GM18520 (cell line): Measurements from ENCODE around the gene MOGAT3.
"Not testable (repeated sequence)": the region's sequence is repeated elsewhere in the genome, so short reads cannot be mapped to it uniquely, and the experiment has no call there.

ENCODE experiments used
- ATAC-seq: cut with Tn5 transposase; IDR thresholded peaks from one replicate; pipeline ENCODE4 v1.9.1; 2021; ENCODE audit not compliant: unreplicated experiment

Gene MOGAT3

DNA sequence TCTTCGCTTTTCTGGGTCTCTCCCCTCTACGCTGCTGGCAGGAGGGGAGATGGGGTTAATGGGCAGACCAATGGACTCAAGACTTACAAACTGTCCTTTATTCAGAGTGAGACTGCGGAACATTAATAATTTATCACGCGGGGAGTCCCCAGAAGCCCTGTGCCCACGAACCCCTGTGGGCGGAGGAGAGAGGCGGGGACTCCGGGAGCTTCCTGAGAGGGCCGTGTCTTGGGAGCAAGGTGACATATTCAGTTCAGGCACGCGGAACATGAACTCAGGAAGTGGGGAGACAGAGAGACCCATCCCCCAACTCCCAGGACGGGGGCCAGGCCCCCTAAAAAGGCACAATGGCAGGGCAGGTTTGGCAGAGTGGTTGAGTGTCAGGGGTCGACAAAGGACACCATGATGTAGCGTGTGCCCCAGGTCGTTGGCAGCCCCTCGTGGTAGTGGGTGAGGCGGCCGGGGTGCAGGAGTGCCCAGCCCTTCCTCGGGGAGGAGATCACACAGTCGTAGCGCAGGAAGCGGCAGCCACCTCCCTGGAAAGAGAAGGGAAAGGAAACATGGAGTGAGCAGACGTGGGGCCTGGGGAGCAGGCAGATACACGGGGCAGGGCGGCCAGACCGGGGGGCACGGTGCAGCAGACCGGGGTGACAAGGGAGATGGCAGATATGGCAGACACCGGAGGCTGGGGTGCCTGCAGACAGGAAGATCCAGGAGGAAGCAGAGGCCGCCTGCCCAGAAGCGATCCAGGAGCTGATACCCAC is 5.2 kb upstream of the MOGAT3 start:
- no peak for ATAC-seq

DNA sequence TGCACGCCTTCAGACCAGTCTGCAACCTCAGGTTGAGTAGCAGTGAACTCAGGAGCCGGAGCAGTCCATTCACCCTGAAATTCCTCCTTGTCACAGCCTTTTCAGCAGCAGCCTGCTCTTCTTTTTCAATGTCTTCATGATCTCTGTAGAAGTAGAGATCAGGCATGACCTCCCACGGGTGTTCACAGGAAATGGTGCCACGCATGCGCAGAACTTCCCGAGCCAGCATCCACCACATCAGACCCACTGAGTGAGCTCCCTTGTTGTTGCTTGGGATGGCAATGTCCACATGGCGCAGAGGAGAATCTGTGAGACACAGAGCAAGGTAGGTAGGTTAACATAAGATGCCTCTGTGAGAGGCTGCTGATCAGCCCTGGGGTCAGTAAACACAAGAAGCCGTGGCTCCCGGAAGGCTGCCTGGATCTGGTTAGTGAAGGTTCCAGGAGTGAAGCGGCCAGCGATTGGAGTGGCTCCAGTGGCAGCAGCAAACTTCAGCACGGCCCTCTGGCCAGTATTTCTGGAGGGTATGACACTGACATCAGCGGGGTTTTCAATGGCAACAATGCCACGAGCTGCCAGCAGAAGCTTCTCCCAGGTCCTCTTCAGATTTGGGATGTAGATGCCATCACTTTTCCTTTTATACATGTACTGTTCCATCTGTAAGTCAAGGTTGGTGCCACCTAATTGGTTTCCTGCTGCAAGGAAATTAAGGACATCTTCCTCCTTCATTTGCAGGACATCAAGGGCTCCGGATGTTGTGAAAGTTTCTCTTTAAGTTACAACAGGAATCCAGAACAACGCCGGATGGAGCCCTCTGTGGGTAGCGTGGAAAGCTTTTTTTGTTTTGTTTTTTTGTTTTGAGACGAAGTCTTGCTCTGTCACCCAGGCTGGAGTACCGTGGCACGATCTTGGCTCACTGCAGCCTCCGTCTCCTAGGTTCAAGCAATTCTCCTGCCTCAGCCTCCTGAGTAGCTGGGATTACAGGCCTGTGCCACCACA is 3.2 kb upstream of the MOGAT3 start:
- ATAC-seq = not testable (repeated sequence)

DNA sequence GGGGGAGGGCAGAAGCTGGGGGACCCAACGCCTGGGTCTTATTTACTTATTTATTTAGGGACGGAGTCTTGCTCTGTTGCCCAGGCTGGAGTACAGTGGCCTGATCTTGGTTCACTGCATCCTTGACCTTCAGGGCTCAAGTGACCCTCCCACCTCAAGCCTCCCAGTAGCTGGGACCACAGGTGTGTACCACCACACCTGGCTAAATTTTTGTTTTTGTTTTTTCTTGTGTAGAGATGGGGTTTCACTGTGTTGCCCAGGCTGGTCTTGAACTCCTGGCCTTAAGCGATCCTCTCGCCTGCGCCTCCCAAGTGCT is 1.7 kb upstream of the MOGAT3 start:
- ATAC-seq = no peak

DNA sequence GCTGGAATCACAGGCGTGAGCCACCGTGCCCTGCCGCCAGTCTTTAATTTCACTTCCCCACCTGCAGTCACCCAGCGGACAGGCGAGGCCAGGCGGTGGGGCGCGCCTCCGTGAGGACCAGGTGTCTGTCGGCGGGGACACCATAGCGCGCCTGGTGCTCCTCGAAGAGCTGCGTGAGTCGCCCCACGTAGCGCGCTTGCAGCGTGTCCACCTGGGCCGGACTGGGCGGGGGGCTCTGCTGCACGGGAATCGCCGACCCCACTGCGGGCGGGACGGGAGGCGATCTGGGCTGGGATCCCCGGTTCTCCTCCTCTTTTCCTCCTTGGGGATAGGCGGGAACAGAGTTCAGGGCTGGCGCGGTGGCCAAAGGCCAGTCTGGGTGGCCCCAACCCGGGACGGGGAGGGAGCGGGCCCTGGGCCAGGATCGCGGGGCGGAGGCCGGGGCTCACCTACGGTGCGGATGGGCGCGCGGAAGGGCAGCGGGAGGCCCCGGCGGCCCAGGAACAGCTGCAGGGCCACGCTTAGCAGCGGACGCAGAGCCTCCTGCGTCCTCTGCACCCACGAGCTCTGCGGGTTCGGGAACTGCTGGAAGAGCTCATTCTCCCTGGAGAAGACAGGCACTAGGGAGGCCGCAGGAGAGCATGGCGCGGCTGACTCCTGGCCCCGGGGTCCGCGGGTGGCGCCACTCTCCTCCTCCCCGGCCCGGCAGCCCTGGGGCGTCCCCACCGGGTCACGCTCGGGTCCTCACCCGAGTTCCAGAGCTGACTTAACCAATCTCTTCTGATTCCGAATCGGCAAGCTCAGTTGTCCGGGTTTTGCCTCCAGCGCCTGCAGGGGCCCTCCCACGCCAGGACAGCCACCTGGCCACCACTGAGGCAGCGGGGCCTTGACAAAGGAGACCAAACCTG is 1.1 kb upstream of the MOGAT3 start:
- no peak for ATAC-seq

GRCh38 chr7:101200504-101200861 is 353 bp downstream of the MOGAT3 start:
- no peak for ATAC-seq

DNA sequence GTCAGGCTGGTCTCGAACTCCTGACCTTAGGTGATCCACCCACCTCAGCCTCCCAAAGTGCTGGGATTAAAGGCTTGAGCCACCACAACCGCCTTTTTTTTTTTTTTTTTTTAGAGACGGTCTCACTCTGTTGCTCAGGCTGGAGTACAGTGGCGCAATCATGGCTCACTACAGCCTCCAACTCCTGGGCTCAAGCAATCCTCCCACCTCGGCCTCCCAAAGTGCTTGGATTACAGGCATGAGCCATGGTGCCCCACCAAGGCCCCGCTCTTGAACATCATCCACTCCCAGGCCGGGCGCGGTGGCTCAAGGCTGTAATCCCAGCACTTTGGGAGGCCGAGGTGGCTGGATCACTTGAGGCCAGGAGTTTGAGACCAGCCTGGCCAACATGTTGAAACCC is 1.3 kb downstream of the MOGAT3 start:
- not testable (repeated sequence) for ATAC-seq

- ATAC-seq = no peak
These were observed 2.4 kb downstream of the MOGAT3 start for GRCh38 chr7:101198476-101198875.

GRCh38 chr7:101197991-101198390 is 2.8 kb downstream of the MOGAT3 start:
- no peak for ATAC-seq

- ATAC-seq = no peak
These were observed 5.0 kb downstream of the MOGAT3 start for GRCh38 chr7:101195884-101196283.

- no peak for ATAC-seq
These were observed 11.7 kb downstream of the MOGAT3 start for GRCh38 chr7:101189109-101189508.

GRCh38 chr7:101186844-101187428 is 13.9 kb downstream of the MOGAT3 start:
- no peak for ATAC-seq

DNA sequence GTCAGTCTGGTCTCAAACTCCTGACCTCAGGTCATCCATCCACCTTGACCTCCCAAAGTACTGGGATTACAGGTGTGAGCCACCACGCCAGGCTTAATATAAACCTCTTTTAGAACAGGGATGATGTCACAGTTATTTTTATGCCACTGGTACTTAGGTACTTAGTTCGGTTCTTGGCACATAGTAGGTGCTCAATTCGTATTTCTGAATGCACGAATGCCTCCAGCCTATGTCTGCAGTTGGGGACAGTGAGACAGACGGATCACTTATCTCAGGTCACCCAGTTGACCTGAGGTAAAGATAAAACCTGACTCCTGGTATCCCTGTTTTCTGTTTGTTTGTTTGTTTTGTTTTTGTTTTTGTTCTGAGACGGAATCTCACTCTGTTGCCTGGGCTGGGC is 14.6 kb downstream of the MOGAT3 start:
- ATAC-seq = no peak

GRCh38 chr7:101185258-101185839 is 15.5 kb downstream of the MOGAT3 start:
- ATAC-seq = no peak

DNA sequence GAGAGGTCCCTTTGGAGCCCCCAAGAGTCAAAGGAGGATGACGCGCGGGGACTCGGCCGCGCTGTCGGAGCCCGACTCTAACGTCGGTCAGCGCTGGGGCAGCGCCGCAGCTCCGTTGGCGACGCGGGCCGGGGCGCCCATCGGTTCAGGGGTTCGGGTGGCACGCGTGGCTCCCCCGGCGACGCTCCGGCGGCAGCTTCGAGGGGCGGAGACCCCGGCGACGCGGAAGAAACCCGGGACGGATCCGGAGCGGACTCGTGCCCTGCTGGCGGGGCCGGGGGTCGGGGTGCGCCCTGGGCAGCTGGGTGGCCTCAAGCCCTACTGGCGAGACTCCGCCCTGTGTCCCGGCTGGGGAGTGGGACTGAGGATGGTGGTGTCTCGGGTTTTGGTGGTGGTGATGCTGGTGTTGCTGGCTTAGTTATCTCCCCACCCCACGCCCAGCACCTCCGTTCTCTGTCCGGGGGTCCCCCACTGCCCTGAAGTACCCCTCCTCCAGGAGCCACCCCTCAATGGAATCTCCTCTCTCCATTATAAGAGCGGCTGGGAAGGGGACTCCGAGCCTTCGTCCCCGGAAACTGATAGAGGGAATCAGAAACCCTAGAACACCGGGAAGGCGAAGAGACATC is 20.6 kb downstream of the MOGAT3 start, which contains the start of gene NAT16:
Gene NAT16, minus strand, starts transcription at position 164 of the 626 bp plus-strand sequence. CDS start 5,486 bp downstream, outside the sequence.
- ATAC-seq = no peak

- no peak for ATAC-seq
These were observed 21.1 kb downstream of the MOGAT3 start for GRCh38 chr7:101179713-101180112.

DNA sequence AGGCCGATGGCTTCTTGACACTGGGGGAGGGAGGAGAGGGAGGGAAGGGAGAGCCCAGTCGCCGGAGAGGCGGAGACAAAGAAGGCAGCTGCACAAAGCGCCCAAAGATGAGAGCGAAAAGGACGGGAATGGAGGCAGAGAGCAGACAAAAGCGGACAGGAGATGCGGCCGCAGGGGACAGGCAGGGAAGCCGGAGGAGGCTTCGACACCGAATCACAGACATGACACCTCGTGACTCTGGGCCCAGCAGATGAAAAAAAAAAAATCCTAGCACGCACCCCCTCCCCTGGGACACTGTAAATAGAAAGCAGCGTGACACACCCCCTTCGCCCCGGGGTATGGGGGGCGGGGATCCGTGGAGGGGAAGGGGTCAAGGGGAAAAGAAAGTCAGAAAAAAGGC is 21.7 kb downstream of the MOGAT3 start:
- no peak for ATAC-seq

DNA sequence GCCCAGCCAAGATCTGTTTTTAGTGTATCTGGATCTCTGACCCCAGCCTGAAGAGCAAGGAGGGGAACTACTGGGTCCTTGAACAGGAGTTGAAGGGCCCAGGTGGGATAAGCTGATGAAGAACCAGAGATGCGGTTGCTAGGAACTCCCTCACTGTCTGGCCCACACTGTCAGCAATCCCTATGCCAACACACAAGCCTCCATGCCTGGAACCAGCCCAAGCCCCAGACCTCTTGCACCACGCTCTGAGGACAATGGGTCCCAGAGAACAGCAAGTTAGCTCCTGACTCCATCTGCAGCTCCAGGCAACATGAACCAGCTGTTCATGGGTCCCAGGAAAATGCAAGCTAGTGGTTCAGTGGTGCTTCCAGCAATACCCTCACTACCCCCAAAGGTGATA is 23.2 kb downstream of the MOGAT3 start:
- ATAC-seq = no peak

DNA sequence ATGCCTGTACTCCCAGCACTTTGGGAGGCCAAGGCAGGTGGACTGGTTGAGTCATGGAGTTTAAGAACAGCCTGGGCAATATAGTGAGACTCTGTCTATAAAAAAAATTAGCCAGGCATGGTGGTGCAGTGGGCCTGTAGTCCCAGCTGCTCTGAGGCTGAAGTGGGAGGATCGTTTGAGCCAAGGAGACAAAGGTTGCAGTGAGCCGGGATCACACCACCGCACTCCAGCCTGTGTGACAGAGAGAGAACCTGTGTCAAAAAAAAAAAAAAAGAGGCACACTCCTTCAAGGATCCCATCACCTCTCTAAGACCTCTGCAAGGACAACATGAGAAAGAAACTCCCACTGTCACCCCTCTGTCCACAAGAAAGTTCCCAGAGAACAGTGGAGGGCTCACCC is 25.2 kb downstream of the MOGAT3 start:
- ATAC-seq = no peak

- no peak for ATAC-seq
These were observed 26.4 kb downstream of the MOGAT3 start for GRCh38 chr7:101174322-101174854.
